GM19438 (cell line): ENCODE data around the gene SERINC4.

ENCODE experiments used
- ATAC-seq: cut with Tn5 transposase; IDR thresholded peaks from one replicate; pipeline ENCODE4 v1.9.1; 2021; ENCODE audit warnings: low read depth; ENCODE audit not compliant: unreplicated experiment

The SERINC4 gene

DNA sequence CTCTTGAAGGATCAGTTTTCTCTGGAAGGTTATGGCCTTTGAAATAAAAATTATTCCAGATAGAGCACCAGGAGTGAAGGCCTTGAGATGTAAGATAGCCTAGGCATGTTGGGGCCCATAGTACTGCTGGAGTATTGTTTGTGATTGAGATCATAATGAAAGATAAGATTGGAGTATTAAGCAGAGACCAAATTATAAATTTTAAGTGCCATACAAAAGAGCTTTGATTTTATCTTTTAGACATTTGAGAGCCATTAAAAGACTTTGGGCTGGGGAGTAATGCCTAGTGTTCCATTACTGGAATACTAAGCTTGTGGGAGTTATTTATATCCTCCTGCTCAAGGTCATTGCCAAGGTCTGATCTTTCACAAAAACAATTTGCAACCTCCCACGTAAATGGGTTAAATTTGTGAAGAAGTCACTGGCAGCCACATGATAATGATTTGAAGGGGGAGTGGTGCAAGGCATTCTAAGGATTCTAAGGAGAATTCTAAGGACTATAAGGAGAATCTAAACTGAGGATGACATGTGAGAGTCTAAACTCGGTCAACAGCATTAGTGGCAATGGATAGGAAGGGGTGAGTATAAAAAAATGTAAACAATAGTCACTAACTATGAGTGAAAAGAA lies 36.1 kb downstream of the SERINC4 start:
- ATAC-seq: no peak

- no peak for ATAC-seq
Measured at GRCh38 chr15:43762824-43763223, 37.2 kb downstream of the SERINC4 start.

- no peak for ATAC-seq
Measured at GRCh38 chr15:43751885-43752284, 48.1 kb downstream of the SERINC4 start.

GRCh38 chr15:43749690-43750345 lies 50.2 kb downstream of the SERINC4 start:
- ATAC-seq: peak; percentile 42

DNA sequence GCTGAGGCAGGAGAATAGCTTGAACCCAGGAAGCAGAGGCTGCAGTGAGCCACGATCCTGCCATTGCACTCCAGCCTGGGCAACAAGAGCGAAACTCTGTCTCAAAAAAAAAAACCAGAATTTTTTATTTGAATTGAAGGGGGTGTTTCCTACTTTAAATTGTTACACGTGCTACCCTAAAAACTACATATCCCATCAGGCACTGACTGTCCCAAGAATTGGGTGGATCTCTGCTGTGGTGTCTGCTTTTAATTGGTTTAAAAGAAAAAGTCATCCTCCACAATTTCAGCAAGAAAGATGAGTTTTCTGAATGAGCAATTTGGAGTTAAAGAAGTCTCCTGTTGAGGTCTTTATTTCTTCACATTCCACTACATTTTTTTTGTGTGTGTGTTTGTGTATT lies 51.6 kb downstream of the SERINC4 start:
- ATAC-seq: no peak

GRCh38 chr15:43746903-43747309 lies 53.1 kb downstream of the SERINC4 start:
- peak; percentile 22 for ATAC-seq

GRCh38 chr15:43746245-43746902 lies 53.6 kb downstream of the SERINC4 start, which contains the start of gene PDIA3:
Gene PDIA3 (plus strand): TSS chr15:43746438. CDS start chr15:43746540, 102 bp downstream.
- peak; percentile 71 for ATAC-seq
